PFSK-1 (cell line): ENCODE data around the gene GLE1.

Source experiments
- FOXP2 ChIP-seq: optimal IDR thresholded peaks from 2 replicates; pipeline ENCODE3; 2011; ENCODE audit warnings: borderline replicate concordance, control low read depth, inconsistent platforms; ENCODE audit not compliant: insufficient read depth; ENCODE audit errors: extremely low read length, extremely low read depth
- POLR2AphosphoS5 ChIP-seq: IDR thresholded peaks from 2 replicates; pipeline ENCODE4 v1.6.1; 2012; ENCODE audit warnings: low read depth, mild to moderate bottlenecking, control low read depth, low read length, moderate library complexity
- SIN3A ChIP-seq: IDR thresholded peaks from 2 replicates; pipeline ENCODE4 v1.6.1; 2012; ENCODE audit warnings: mild to moderate bottlenecking, low read length, moderate library complexity, borderline replicate concordance; ENCODE audit not compliant: insufficient read depth
- TAF1 ChIP-seq: IDR thresholded peaks from 2 replicates; pipeline ENCODE4 v1.6.1; 2012; ENCODE audit warnings: low read length, control low read depth, borderline replicate concordance; ENCODE audit not compliant: insufficient read depth
- TF ChIP-seq, protein P1 (sequence below), 2 experiments: IDR thresholded peaks; 2 replicates each; pipeline versions ENCODE4 v1.6.1 to v1.8.0; 2011 to 2012; ENCODE audit warnings: low read depth in 2 of 2, low read length in 2 of 2, control low read depth in 1 of 2, inconsistent platforms in 1 of 2, mild to moderate bottlenecking in 1 of 2, moderate library complexity in 1 of 2; ENCODE audit not compliant: insufficient read depth in 1 of 2

The GLE1 gene

DNA sequence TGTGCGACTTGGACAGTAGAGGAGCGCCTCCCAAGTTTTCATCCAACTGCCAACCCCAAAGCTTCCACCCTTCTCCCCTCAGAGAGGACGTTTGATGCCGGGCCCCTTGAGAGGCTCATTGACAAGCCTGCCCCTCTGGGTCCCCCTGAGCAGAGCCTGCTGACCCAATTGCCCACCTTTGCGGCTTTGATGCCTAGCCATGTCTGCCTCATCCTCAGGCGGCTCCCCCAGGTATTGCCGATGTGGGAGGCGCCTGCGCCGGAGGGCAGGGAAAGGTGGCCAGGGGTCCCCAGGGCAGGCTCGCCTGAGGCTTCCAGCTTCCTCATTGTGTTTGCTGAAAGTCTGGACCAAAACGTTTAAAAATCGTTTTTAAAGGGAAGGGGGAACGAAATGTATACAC, 47.3 kb upstream of the GLE1 start:
- TF ChIP-seq FOXP2 = no peak
- TF ChIP-seq, protein P1, sequence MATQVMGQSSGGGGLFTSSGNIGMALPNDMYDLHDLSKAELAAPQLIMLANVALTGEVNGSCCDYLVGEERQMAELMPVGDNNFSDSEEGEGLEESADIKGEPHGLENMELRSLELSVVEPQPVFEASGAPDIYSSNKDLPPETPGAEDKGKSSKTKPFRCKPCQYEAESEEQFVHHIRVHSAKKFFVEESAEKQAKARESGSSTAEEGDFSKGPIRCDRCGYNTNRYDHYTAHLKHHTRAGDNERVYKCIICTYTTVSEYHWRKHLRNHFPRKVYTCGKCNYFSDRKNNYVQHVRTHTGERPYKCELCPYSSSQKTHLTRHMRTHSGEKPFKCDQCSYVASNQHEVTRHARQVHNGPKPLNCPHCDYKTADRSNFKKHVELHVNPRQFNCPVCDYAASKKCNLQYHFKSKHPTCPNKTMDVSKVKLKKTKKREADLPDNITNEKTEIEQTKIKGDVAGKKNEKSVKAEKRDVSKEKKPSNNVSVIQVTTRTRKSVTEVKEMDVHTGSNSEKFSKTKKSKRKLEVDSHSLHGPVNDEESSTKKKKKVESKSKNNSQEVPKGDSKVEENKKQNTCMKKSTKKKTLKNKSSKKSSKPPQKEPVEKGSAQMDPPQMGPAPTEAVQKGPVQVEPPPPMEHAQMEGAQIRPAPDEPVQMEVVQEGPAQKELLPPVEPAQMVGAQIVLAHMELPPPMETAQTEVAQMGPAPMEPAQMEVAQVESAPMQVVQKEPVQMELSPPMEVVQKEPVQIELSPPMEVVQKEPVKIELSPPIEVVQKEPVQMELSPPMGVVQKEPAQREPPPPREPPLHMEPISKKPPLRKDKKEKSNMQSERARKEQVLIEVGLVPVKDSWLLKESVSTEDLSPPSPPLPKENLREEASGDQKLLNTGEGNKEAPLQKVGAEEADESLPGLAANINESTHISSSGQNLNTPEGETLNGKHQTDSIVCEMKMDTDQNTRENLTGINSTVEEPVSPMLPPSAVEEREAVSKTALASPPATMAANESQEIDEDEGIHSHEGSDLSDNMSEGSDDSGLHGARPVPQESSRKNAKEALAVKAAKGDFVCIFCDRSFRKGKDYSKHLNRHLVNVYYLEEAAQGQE (IDR thresholded peaks at IDR 0.05; ENCODE audit: insufficient read depth in 1 of 2, low read depth in 2 of 2, low read length in 2 of 2) = no peak
- no peak for TF ChIP-seq TAF1
- no peak for TF ChIP-seq SIN3A
- TF ChIP-seq POLR2AphosphoS5 = no peak

DNA sequence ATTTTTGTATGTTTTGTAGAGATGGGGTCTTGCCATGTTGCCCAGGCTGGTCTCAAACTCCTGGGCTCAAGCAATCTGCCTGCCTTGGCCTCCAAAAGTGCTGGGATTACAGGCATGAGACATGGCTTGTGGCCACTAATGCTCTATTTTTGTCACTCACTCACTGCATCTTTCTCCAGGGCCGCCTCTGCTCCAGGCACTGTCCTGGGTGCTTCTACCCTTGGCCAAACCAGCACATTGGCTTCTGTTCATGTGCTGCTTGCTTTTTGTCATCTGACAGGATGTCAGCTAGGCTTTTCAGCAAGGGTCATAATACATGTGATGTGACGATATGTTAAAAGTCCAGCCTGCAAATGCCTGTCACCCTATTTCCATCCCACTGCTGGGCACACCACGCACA, 45.5 kb upstream of the GLE1 start:
- TF ChIP-seq, protein P1 (IDR thresholded peaks at IDR 0.05; ENCODE audit: insufficient read depth in 1 of 2, low read depth in 2 of 2, low read length in 2 of 2) = no peak
- TF ChIP-seq TAF1 (no peak), SIN3A (no peak), POLR2AphosphoS5 (no peak), FOXP2 (no peak)

DNA sequence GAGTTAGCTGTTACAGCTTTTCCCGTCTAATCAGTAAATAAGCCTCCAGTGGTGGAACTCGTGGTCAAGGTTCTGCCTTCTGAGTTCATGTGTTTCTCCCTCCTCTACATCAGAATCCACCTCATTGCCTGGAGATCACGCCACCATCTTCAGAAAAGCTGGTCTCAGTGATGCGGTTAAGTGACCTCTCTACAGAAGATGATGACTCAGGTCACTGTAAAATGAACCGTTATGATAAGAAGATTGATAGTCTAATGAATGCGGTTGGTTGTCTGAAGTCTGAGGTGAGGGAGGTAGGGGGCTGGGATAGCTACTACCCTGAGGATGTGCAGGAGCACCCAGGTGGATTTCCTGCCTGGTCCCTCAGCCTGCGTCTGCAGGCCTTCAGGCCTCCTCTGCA, 35.4 kb upstream of the GLE1 start:
- TF ChIP-seq SIN3A (no peak), TAF1 (no peak), POLR2AphosphoS5 (no peak), FOXP2 (no peak)
- TF ChIP-seq, protein P1 (IDR thresholded peaks at IDR 0.05; ENCODE audit: insufficient read depth in 1 of 2, low read depth in 2 of 2, low read length in 2 of 2) = no peak

DNA sequence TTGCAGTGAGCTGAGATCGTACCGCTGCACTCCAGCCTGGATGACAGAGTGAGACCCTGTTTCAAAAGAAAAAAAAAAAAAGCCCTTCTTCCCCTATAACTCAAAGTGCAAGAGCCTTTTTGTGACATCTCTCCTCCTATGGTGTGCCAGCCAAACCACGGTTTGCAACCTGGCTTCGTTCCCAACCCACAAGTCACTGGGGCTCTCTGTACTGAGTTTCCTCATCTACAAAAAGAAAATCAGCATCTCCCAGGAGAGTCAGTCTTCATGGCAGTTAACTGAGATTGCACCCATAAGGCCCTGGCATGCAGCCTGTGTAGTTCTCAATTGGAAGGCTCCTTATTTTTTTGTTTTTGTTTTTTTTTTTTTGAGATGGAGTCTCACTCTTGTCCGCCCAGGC, 34.0 kb upstream of the GLE1 start:
- TF ChIP-seq, protein P1 (IDR thresholded peaks at IDR 0.05; ENCODE audit: insufficient read depth in 1 of 2, low read depth in 2 of 2, low read length in 2 of 2) = no peak
- TF ChIP-seq FOXP2 = no peak
- no peak for TF ChIP-seq SIN3A
- no peak for TF ChIP-seq TAF1
- TF ChIP-seq POLR2AphosphoS5 = no peak

DNA sequence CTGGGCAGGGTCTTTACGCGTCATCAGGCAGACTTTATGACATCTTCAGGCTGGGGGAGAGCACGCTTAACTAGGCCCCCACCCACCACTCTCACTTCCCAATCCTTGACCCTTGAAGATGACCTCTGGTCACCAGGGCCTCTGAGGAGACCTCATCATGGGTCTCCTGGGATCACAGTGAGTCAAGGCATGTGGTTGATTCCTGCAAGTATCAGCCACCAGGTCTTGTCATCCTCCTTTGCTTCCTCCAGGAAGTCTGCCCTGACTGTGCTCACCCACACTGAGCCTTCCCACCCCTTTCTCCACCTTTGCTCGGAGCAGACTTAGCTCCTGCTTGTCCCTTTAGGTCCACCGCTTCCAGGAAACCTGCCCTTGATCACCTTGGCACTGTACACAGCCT, 31.4 kb upstream of the GLE1 start:
- TF ChIP-seq TAF1 = no peak
- no peak for TF ChIP-seq POLR2AphosphoS5
- no peak for TF ChIP-seq SIN3A
- TF ChIP-seq, protein P1 (IDR thresholded peaks at IDR 0.05; ENCODE audit: insufficient read depth in 1 of 2, low read depth in 2 of 2, low read length in 2 of 2) = no peak
